SK-N-SH (cell line): ENCODE measurements around the gene AFAP1. TPM values are rescaled to one million over a fixed set of nuclear protein-coding genes. Genes with fewer than 3 reads are reported as not detected.

Source experiments
- CTCF ChIA-PET: fragments of 300-600, 350-600 bp; formaldehyde crosslinking; extraction: SDS; loops from one replicate; lab custom pipeline; 2021; lab: Yijun Ruan, JAX
- POLR2A ChIA-PET: fragments of 350-600 bp; sonication (Branson Sonifier 250); formaldehyde crosslinking; extraction: SDS; loops from one replicate; lab custom pipeline; 2020; ENCODE audit warnings: antibody characterized with exemption, inconsistent platforms; lab: Yijun Ruan, JAX
- DNase-seq: peaks from one replicate; pipeline ENCODE4 v3.0.0; 2012
- H2AFZ ChIP-seq: fragments of 200-600 bp; sonication (generic); 2 replicates; pipeline ENCODE4 v1.8.1; 2016; ENCODE audit warnings: antibody characterized with exemption, mild to moderate bottlenecking, low read depth
- H3F3A ChIP-seq: fragments of 200-600 bp; sonication (generic); replicated peaks from 2 replicates; pipeline ENCODE3; 2016; ENCODE audit warnings: antibody characterized with exemption, mild to moderate bottlenecking; ENCODE audit not compliant: insufficient read depth
- H3K27ac ChIP-seq, 2 experiments: fragments of 200-500 bp in 1 of 2; fragments of 200-600 bp in 1 of 2; sonication (Bioruptor generic) in 1 of 2; sonication (generic), shearing (Covaris generic) in 1 of 2; 2 replicates each; pipeline versions ENCODE4 v1.5.1 to v1.6.1; 2014 to 2016; ENCODE audit warnings: low read depth in 2 of 2, inconsistent platforms in 1 of 2, low read length in 1 of 2, mild to moderate bottlenecking in 1 of 2, mixed read lengths in 1 of 2
- H3K27me3 ChIP-seq: fragments of 200-600 bp; sonication (generic), shearing (Covaris generic); 2 replicates; pipeline ENCODE4 v1.6.1; 2016; ENCODE audit warnings: mixed run types; ENCODE audit not compliant: insufficient read depth
- H3K36me3 ChIP-seq, 2 experiments: fragments of 200-500 bp in 1 of 2; fragments of 200-600 bp in 1 of 2; sonication (Bioruptor generic) in 1 of 2; sonication (generic) in 1 of 2; replicated peaks in 1 of 2; 2 replicates each; pipeline versions ENCODE3 to v1.5.1; 2014 to 2016; ENCODE audit warnings: low read length in 1 of 2, mild to moderate bottlenecking in 1 of 2; ENCODE audit not compliant: insufficient read depth in 2 of 2, control insufficient read depth in 1 of 2
- H3K4me1 ChIP-seq, 2 experiments: fragments of 200-500 bp in 1 of 2; fragments of 200-600 bp in 1 of 2; sonication (Bioruptor generic) in 1 of 2; sonication (generic), shearing (Covaris generic) in 1 of 2; 2 replicates each; pipeline versions ENCODE4 v1.5.1 to v1.6.1; 2014 to 2016; ENCODE audit warnings: low read depth in 1 of 2, low read length in 1 of 2, mixed run types in 1 of 2; ENCODE audit not compliant: insufficient read depth in 2 of 2, control insufficient read depth in 1 of 2
- H3K4me2 ChIP-seq: fragments of 200-600 bp; sonication (generic), shearing (Covaris generic); 2 replicates; pipeline ENCODE4 v1.6.1; 2017; ENCODE audit warnings: mixed run types
- H3K4me3 ChIP-seq, 2 experiments: fragments of 200-500 bp in 1 of 2; fragments of 200-600 bp in 1 of 2; sonication (Bioruptor generic) in 1 of 2; sonication (generic), shearing (Covaris generic) in 1 of 2; 2 replicates each; pipeline versions ENCODE4 v1.5.1 to v1.8.1; 2014 to 2016; ENCODE audit warnings: low read depth in 2 of 2, inconsistent platforms in 1 of 2, low read length in 1 of 2, mild to moderate bottlenecking in 1 of 2, mixed read lengths in 1 of 2, moderate library complexity in 1 of 2
- H3K79me2 ChIP-seq: fragments of 200-600 bp; sonication (generic); 2 replicates; pipeline ENCODE4 v1.8.1; 2017; ENCODE audit warnings: mild to moderate bottlenecking; ENCODE audit not compliant: insufficient read depth
- H3K9ac ChIP-seq: fragments of 200-600 bp; sonication (generic); 2 replicates; pipeline ENCODE4 v1.6.1; 2017; ENCODE audit warnings: mixed run types
- H3K9me2 ChIP-seq: fragments of 200-600 bp; sonication (generic); 2 replicates; pipeline ENCODE4 v1.6.1; 2017; ENCODE audit warnings: mixed run types
- H3K9me3 ChIP-seq: fragments of 200-600 bp; sonication (generic); 2 replicates; pipeline ENCODE4 v1.6.1; 2017; ENCODE audit warnings: mixed run types, mild to moderate bottlenecking, moderate library complexity
- H4K20me1 ChIP-seq: fragments of 200-600 bp; sonication (generic); 2 replicates; pipeline ENCODE4 v1.6.1; 2017; ENCODE audit warnings: mild to moderate bottlenecking, mixed run types; ENCODE audit not compliant: insufficient read depth
- EP300 ChIP-seq, 2 experiments: IDR thresholded peaks; 2 replicates each; pipeline versions ENCODE4 v1.4.0 to v1.6.1; 2012; ENCODE audit warnings: borderline replicate concordance in 1 of 2, low read depth in 1 of 2, low read length in 1 of 2
- FOSL2 ChIP-seq: IDR thresholded peaks from 2 replicates; pipeline ENCODE4 v1.4.0; 2012; ENCODE audit warnings: low read depth, mild to moderate bottlenecking, moderate library complexity, borderline replicate concordance
- GATA2 ChIP-seq: sonication (generic); formaldehyde crosslinking; IDR thresholded peaks from 2 replicates; pipeline ENCODE4 v1.5.0; 2020; ENCODE audit warnings: mild to moderate bottlenecking, missing genetic modification reagents
- MXI1 ChIP-seq: IDR thresholded peaks from 2 replicates; pipeline ENCODE4 v1.6.1; 2012; ENCODE audit warnings: mild to moderate bottlenecking, low read depth, low read length, improper control_type of control experiment
- NFIC ChIP-seq: IDR thresholded peaks from 2 replicates; pipeline ENCODE4 v1.4.0; 2012; ENCODE audit warnings: borderline replicate concordance
- POLR2AphosphoS5 ChIP-seq: IDR thresholded peaks from 2 replicates; pipeline ENCODE4 v1.6.1; 2012; ENCODE audit warnings: low read depth, low read length
- RAD21 ChIP-seq: IDR thresholded peaks from 2 replicates; pipeline ENCODE4 v1.6.1; 2012; ENCODE audit warnings: mild to moderate bottlenecking, low read length
- RCOR1 ChIP-seq: fragments of 150-350 bp; IDR thresholded peaks from 2 replicates; pipeline ENCODE4 v1.6.1; 2017; ENCODE audit warnings: antibody characterized with exemption, low read length
- SMC3 ChIP-seq: IDR thresholded peaks from 2 replicates; pipeline ENCODE4 v1.6.1; 2012; ENCODE audit warnings: low read depth, low read length, improper control_type of control experiment
- TEAD4 ChIP-seq: IDR thresholded peaks from 2 replicates; pipeline ENCODE4 v1.4.0; 2012; ENCODE audit warnings: mild to moderate bottlenecking, borderline replicate concordance; ENCODE audit not compliant: insufficient read depth
- YY1 ChIP-seq: IDR thresholded peaks from 2 replicates; pipeline ENCODE4 v1.4.0; 2012; ENCODE audit warnings: low read depth, mild to moderate bottlenecking
- WGBS: methylation state at CpG from one replicate; pipeline ENCODE4 v1.1.6; 2017; ENCODE audit warnings: low lambda C conversion rate; 5-methylcytosine and 5-hydroxymethylcytosine counted together
- polyA plus RNA-seq, 3 experiments: library from polyadenylated mRNA; depleted of rRNA; stranded (reverse); fragments of >200 nt; gene quantifications; 2 replicates each; pipeline ENCODE4 v1.2.3, GENCODE V29; 2012
- TF ChIP-seq, protein P1 (sequence below): fragments of 150-350 bp; IDR thresholded peaks from 2 replicates; pipeline ENCODE4 v1.6.1; 2016; ENCODE audit warnings: mild to moderate bottlenecking, low read depth, low read length
- TF ChIP-seq, protein P2 (sequence below): IDR thresholded peaks from 2 replicates; pipeline ENCODE4 v1.4.0; 2012; ENCODE audit warnings: low read depth, borderline replicate concordance
- TF ChIP-seq, protein P3 (sequence below): IDR thresholded peaks from 2 replicates; pipeline ENCODE4 v1.4.0; 2012; ENCODE audit warnings: low read depth, borderline replicate concordance
- TF ChIP-seq, protein P4 (sequence below): IDR thresholded peaks from 2 replicates; pipeline ENCODE4 v1.4.0; 2012; ENCODE audit warnings: low read depth
- TF ChIP-seq, protein P5 (sequence below): IDR thresholded peaks from 2 replicates; pipeline ENCODE4; 2012

Gene AFAP1
- polyA plus RNA-seq, 1 of the 3 experiments (the other 2 are of a cell fraction): 67.9 TPM

DNA sequence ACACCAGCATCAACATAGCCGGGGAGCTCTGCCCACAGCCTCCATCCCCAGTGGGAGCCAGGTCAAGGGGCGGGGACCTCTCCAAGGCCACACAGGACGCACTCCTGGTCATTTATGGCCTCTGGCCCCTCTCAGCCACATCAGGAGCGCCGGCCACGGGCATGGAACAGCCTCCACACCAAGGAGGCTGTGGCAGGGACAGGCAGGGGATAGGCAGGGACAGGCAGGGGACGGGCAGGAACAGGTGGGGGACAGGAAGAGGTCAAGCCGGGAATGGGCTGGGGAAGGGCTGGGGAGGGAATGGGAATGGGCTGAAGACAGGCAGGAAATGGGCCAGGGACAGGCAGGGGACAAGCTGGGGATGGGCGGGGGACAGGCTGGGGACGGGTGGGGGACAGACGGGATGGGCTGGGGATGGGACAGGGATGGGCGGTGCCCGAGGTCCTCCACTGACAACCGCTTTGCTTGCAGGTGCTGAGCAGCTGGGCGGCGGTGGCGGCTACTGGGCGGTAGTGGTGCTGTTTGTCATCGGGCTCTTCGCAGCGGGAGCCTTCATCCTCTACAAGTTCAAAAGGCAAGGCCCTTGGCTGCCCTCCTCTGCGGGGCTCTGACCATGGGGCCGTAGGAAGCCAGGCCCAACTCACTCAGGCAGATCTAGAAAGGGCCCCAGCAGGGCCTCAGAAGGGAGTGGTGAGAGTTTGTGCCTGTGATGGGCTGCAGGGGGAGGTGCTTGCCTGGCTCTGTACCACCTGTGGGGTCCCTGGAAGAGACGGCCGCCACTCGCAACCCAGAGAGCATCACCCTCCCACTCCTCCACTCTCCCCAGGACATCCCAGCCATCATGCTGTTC, 205.6 kb downstream of the AFAP1 start:
- H3K4me2 ChIP-seq: no peak overlapping the region
- no peaks in the 10 kb centered on the region for H3K79me2 ChIP-seq
- H3K4me1 ChIP-seq: no peaks in the 10 kb centered on the region
- no peak overlapping the region for H3K27ac ChIP-seq
- TF ChIP-seq, protein P1, sequence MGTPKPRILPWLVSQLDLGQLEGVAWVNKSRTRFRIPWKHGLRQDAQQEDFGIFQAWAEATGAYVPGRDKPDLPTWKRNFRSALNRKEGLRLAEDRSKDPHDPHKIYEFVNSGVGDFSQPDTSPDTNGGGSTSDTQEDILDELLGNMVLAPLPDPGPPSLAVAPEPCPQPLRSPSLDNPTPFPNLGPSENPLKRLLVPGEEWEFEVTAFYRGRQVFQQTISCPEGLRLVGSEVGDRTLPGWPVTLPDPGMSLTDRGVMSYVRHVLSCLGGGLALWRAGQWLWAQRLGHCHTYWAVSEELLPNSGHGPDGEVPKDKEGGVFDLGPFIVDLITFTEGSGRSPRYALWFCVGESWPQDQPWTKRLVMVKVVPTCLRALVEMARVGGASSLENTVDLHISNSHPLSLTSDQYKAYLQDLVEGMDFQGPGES: no peak
- TF ChIP-seq GATA2 (CRISPR knock-in tag) (no peak), SMC3 (no peak), RCOR1 (no peak), YY1 (no peak), EP300 (IDR thresholded peaks at IDR 0.05; ENCODE audit: borderline replicate concordance in 1 of 2, low read depth in 1 of 2, low read length in 1 of 2) (no peak), FOSL2 (no peak), RAD21 (no peak), MXI1 (no peak), POLR2AphosphoS5 (no peak), TEAD4 (no peak), NFIC (no peak)
- TF ChIP-seq, protein P2, sequence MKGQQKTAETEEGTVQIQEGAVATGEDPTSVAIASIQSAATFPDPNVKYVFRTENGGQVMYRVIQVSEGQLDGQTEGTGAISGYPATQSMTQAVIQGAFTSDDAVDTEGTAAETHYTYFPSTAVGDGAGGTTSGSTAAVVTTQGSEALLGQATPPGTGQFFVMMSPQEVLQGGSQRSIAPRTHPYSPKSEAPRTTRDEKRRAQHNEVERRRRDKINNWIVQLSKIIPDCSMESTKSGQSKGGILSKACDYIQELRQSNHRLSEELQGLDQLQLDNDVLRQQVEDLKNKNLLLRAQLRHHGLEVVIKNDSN: no peak
- TF ChIP-seq, protein P3, sequence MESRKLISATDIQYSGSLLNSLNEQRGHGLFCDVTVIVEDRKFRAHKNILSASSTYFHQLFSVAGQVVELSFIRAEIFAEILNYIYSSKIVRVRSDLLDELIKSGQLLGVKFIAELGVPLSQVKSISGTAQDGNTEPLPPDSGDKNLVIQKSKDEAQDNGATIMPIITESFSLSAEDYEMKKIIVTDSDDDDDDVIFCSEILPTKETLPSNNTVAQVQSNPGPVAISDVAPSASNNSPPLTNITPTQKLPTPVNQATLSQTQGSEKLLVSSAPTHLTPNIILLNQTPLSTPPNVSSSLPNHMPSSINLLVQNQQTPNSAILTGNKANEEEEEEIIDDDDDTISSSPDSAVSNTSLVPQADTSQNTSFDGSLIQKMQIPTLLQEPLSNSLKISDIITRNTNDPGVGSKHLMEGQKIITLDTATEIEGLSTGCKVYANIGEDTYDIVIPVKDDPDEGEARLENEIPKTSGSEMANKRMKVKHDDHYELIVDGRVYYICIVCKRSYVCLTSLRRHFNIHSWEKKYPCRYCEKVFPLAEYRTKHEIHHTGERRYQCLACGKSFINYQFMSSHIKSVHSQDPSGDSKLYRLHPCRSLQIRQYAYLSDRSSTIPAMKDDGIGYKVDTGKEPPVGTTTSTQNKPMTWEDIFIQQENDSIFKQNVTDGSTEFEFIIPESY: no peak
- TF ChIP-seq, protein P4, sequence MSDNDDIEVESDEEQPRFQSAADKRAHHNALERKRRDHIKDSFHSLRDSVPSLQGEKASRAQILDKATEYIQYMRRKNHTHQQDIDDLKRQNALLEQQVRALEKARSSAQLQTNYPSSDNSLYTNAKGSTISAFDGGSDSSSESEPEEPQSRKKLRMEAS: no peak
- TF ChIP-seq, protein P5, sequence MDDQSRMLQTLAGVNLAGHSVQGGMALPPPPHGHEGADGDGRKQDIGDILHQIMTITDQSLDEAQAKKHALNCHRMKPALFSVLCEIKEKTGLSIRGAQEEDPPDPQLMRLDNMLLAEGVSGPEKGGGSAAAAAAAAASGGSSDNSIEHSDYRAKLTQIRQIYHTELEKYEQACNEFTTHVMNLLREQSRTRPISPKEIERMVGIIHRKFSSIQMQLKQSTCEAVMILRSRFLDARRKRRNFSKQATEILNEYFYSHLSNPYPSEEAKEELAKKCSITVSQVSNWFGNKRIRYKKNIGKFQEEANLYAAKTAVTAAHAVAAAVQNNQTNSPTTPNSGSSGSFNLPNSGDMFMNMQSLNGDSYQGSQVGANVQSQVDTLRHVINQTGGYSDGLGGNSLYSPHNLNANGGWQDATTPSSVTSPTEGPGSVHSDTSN: no peak
- WGBS: 77% methylated on average over 12 of the region's 26 CpGs
- no peaks in the 10 kb centered on the region for H4K20me1 ChIP-seq
- H2AFZ ChIP-seq: no peak overlapping the region
- H3K4me3 ChIP-seq: no peak overlapping the region
- no peaks in the 10 kb centered on the region for H3K9me3 ChIP-seq
- ChIA-PET POLR2A (no interaction called here), CTCF (interaction anchor here (0.9 to 3.6 kb wide), 3 partner anchors 14 to 70 kb away, joined by 4 to 23 read pairs (median 5); no protein-coding TSS in a partner anchor)
- no peaks in the 10 kb centered on the region for H3K27me3 ChIP-seq
- no peaks in the 10 kb centered on the region for H3K9me2 ChIP-seq
- H3F3A ChIP-seq: no peaks in the 10 kb centered on the region
- no peak for DNase-seq
- no peak overlapping the region for H3K9ac ChIP-seq
- no peaks in the 10 kb centered on the region for H3K36me3 ChIP-seq
